HUES48 (cell line): Measurements from ENCODE around the gene YAP1.

Experiments
- H3K27ac ChIP-seq: one replicate; pipeline ENCODE4 v1.7.0; 2013; ENCODE audit warnings: low read depth, low read length, inconsistent platforms
- H3K27me3 ChIP-seq: 2 replicates; pipeline ENCODE4 v1.6.1; 2013; ENCODE audit warnings: mild to moderate bottlenecking, low read length; ENCODE audit not compliant: control insufficient read depth, insufficient read depth
- H3K36me3 ChIP-seq: 2 replicates; pipeline ENCODE4 v1.6.1; 2013; ENCODE audit warnings: low read length; ENCODE audit not compliant: control insufficient read depth, insufficient read depth
- H3K4me1 ChIP-seq: 2 replicates; pipeline ENCODE4 v1.6.1; 2013; ENCODE audit warnings: mild to moderate bottlenecking, low read length; ENCODE audit not compliant: control insufficient read depth, insufficient read depth
- H3K4me3 ChIP-seq: 2 replicates; pipeline ENCODE4 v1.5.1; 2013; ENCODE audit warnings: mild to moderate bottlenecking, low read depth, low read length
- H3K9ac ChIP-seq: 2 replicates; pipeline ENCODE4 v1.6.1; 2013; ENCODE audit warnings: mild to moderate bottlenecking, low read depth, low read length, moderate library complexity
- H3K9me3 ChIP-seq: 2 replicates; pipeline ENCODE4 v1.6.1; 2013; ENCODE audit warnings: low read length; ENCODE audit not compliant: control insufficient read depth, insufficient read depth

YAP1 gene

GRCh38 chr11:102225689-102226568 is 115.7 kb downstream of the YAP1 start:
- no peaks in the 10 kb centered on the region for H3K9me3 ChIP-seq
- H3K36me3 ChIP-seq, result peaks cover 63% of the 10 kb centered on the region
- no peak overlapping the region for H3K27ac ChIP-seq
- no peak overlapping the region for H3K9ac ChIP-seq
- H3K27me3 ChIP-seq, result no peaks in the 10 kb centered on the region
- H3K4me1 ChIP-seq, result peaks cover 8% of the 10 kb centered on the region
- H3K4me3 ChIP-seq, result no peak overlapping the region

- no peaks in the 10 kb centered on the region for H3K27me3 ChIP-seq
- peaks cover 64% of the 10 kb centered on the region for H3K36me3 ChIP-seq
- no peak overlapping the region for H3K27ac ChIP-seq
- no peak overlapping the region for H3K9ac ChIP-seq
- no peaks in the 10 kb centered on the region for H3K9me3 ChIP-seq
- no peak overlapping the region for H3K4me3 ChIP-seq
- H3K4me1 ChIP-seq, result peaks cover 8% of the 10 kb centered on the region
Observed at GRCh38 chr11:102226702-102227490, 116.6 kb downstream of the YAP1 start.

DNA sequence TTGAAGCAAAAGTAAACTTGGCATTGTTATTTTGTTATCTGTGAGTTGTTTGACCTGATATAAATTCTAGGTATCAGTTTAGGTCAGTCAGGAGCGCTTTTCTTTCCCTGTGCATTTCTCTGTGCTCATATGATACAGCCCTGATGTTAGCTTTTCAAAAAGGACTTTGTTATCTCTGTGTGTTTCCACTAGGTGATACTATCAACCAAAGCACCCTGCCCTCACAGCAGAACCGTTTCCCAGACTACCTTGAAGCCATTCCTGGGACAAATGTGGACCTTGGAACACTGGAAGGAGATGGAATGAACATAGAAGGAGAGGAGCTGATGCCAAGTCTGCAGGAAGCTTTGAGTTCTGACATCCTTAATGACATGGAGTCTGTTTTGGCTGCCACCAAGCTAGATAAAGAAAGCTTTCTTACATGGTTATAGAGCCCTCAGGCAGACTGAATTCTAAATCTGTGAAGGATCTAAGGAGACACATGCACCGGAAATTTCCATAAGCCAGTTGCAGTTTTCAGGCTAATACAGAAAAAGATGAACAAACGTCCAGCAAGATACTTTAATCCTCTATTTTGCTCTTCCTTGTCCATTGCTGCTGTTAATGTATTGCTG is 119.4 kb downstream of the YAP1 start:
- Histone ChIP-seq H3K36me3 (peaks cover 53% of the 10 kb centered on the region), H3K4me1 (peaks cover 11% of the 10 kb centered on the region), H3K27me3 (no peaks in the 10 kb centered on the region), H3K9ac (no peak overlapping the region), H3K4me3 (no peak overlapping the region), H3K27ac (no peak overlapping the region), H3K9me3 (no peaks in the 10 kb centered on the region)

- no peaks in the 10 kb centered on the region for H3K9me3 ChIP-seq
- peaks cover 49% of the 10 kb centered on the region for H3K36me3 ChIP-seq
- no peaks in the 10 kb centered on the region for H3K27me3 ChIP-seq
- peaks cover 17% of the 10 kb centered on the region for H3K4me1 ChIP-seq
- no peak overlapping the region for H3K4me3 ChIP-seq
- no peak overlapping the region for H3K9ac ChIP-seq
- H3K27ac ChIP-seq, result no peak overlapping the region
Observed at GRCh38 chr11:102230186-102230585, 119.9 kb downstream of the YAP1 start.

DNA sequence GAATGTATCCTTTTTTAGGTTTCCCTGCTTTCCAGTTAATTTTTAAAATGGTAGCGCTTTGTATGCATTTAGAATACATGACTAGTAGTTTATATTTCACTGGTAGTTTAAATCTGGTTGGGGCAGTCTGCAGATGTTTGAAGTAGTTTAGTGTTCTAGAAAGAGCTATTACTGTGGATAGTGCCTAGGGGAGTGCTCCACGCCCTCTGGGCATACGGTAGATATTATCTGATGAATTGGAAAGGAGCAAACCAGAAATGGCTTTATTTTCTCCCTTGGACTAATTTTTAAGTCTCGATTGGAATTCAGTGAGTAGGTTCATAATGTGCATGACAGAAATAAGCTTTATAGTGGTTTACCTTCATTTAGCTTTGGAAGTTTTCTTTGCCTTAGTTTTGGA is 120.7 kb downstream of the YAP1 start:
- peaks cover 47% of the 10 kb centered on the region for H3K36me3 ChIP-seq
- H3K9me3 ChIP-seq, result no peaks in the 10 kb centered on the region
- H3K9ac ChIP-seq, result no peak overlapping the region
- peaks cover 21% of the 10 kb centered on the region for H3K4me1 ChIP-seq
- no peak overlapping the region for H3K4me3 ChIP-seq
- H3K27ac ChIP-seq, result no peak overlapping the region
- H3K27me3 ChIP-seq, result no peaks in the 10 kb centered on the region

GRCh38 chr11:102234779-102235439 is 124.7 kb downstream of the YAP1 start:
- Histone ChIP-seq H3K27ac (peak overlapping the region; percentile 66), H3K9ac (no peak overlapping the region), H3K4me1 (peaks cover 21% of the 10 kb centered on the region), H3K27me3 (no peaks in the 10 kb centered on the region), H3K36me3 (peaks cover 20% of the 10 kb centered on the region), H3K9me3 (no peaks in the 10 kb centered on the region), H3K4me3 (no peak overlapping the region)

- peaks cover 6% of the 10 kb centered on the region; the same call in 1 of the 2 replicates for H3K36me3 ChIP-seq
- no peak overlapping the region for H3K9ac ChIP-seq
- peaks cover 21% of the 10 kb centered on the region for H3K4me1 ChIP-seq
- H3K27me3 ChIP-seq, result no peaks in the 10 kb centered on the region
- no peak overlapping the region for H3K27ac ChIP-seq
- no peaks in the 10 kb centered on the region for H3K9me3 ChIP-seq
- H3K4me3 ChIP-seq, result no peak overlapping the region
Observed at GRCh38 chr11:102237096-102237735, 127.0 kb downstream of the YAP1 start.

DNA sequence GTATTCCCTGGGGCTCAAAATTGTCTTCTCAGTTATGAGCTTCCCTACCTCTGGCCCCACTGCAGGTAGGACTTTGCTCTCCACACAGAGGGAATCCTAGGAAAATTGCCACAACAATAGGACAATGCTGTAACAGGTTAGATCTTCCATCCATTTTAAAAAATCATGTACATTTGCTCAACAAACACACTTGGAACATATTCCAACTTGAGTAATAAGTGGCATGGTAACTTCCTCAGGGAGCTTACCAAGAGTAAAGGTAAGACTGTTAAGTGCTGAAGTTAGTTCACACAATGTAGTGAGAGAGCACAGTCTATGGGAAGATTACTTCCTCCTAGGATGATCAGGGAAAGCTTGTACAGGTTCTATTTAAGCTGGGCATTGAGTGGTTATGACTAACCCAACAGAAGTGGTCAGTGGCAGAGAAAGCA is 128.2 kb downstream of the YAP1 start:
- Histone ChIP-seq H3K27ac (no peak overlapping the region), H3K4me1 (peaks cover 21% of the 10 kb centered on the region), H3K27me3 (no peaks in the 10 kb centered on the region), H3K9ac (no peak overlapping the region), H3K9me3 (no peaks in the 10 kb centered on the region), H3K36me3 (no peaks in the 10 kb centered on the region), H3K4me3 (no peak overlapping the region)

- H3K27ac ChIP-seq, result no peak overlapping the region
- H3K36me3 ChIP-seq, result no peaks in the 10 kb centered on the region
- peaks cover 20% of the 10 kb centered on the region for H3K4me1 ChIP-seq
- H3K4me3 ChIP-seq, result no peak overlapping the region
- H3K27me3 ChIP-seq, result no peaks in the 10 kb centered on the region
- H3K9me3 ChIP-seq, result no peaks in the 10 kb centered on the region
- H3K9ac ChIP-seq, result no peak overlapping the region
Observed at GRCh38 chr11:102239448-102239847, 129.2 kb downstream of the YAP1 start.

DNA sequence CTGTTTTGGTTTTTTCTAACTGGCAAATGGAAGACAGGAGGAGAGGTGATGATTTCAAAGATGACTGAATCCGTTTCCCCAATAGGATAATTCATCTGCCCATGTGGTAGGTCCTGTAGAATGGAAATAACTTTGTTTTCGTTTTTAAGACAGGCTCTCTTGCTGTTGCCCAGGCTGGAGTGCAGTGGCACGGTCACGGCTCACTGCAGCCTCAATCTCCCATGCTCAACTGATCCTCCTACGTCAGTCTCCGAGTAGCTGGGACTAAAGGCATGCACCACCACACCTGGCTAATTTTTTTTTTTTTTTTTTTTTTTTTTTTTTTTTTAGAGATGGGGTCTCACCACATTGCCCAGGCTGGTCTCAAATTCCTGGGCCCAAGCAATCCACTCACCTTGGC is 129.7 kb downstream of the YAP1 start:
- no peaks in the 10 kb centered on the region for H3K27me3 ChIP-seq

More for the DNA sequence above, 129.7 kb downstream of the YAP1 start:
- Histone ChIP-seq H3K4me3 (no peak overlapping the region), H3K27ac (no peak overlapping the region), H3K9me3 (no peaks in the 10 kb centered on the region), H3K36me3 (no peaks in the 10 kb centered on the region), H3K9ac (no peak overlapping the region), H3K4me1 (peaks cover 16% of the 10 kb centered on the region)
